Inferior parietal cortex (tissue), 1 donor: ENCODE results near the gene KLHL17.
"Not testable (repeated sequence)": the region's sequence is repeated elsewhere in the genome, so short reads cannot be mapped to it uniquely, and the experiment has no call there.

Experiments used
- DNase-seq: peaks from one replicate; pipeline ENCODE4 v3.0.0-alpha.2; 2016; ENCODE audit errors: extremely low spot score

KLHL17 gene

GRCh38 chr1:999725-1000356 lies 39.5 kb downstream of the KLHL17 start, which contains the start of gene HES4:
Gene HES4, minus strand, starts transcription at chr1:1000097. Its CDS starts 124 bp downstream, at chr1:999973.
- peak; percentile 57 for DNase-seq

- DNase-seq, result no peak
These were observed 40.1 kb downstream of the KLHL17 start for GRCh38 chr1:1000357-1001056.

GRCh38 chr1:1001057-1001783 lies 40.8 kb downstream of the KLHL17 start:
- no peak for DNase-seq

GRCh38 chr1:1003618-1004419 lies 43.4 kb downstream of the KLHL17 start:
- DNase-seq, result no peak

- no peak for DNase-seq
These were observed 44.0 kb downstream of the KLHL17 start for GRCh38 chr1:1004420-1004779.

GRCh38 chr1:1004780-1005697 lies 44.7 kb downstream of the KLHL17 start:
- no peak for DNase-seq

GRCh38 chr1:1005774-1006304 lies 45.5 kb downstream of the KLHL17 start:
- no peak for DNase-seq

- DNase-seq, result no peak
These were observed 46.1 kb downstream of the KLHL17 start for GRCh38 chr1:1006305-1007159.

- not testable (repeated sequence) for DNase-seq
These were observed 49.7 kb downstream of the KLHL17 start for GRCh38 chr1:1010131-1010530.

- no peak for DNase-seq
These were observed 51.1 kb downstream of the KLHL17 start for GRCh38 chr1:1011396-1011949.

- DNase-seq, result not testable (repeated sequence)
These were observed 52.3 kb downstream of the KLHL17 start for GRCh38 chr1:1012736-1013104.

- peak; percentile 67 for DNase-seq
These were observed 52.9 kb downstream of the KLHL17 start, which contains the start of gene ISG15 for GRCh38 chr1:1013105-1013921. Gene ISG15, plus strand, starts transcription at chr1:1013497. Its CDS starts 77 bp downstream, at chr1:1013574.

GRCh38 chr1:1013922-1014648 lies 53.7 kb downstream of the KLHL17 start:
- no peak for DNase-seq

GRCh38 chr1:1014799-1015681 lies 54.7 kb downstream of the KLHL17 start:
- no peak for DNase-seq
